ENCODE data around the gene GID8.

GRCh38 chr20:62949153-62949821 lies 11.3 kb downstream of the GID8 start:
- TF ChIP-seq CTCF (IDR thresholded peaks at IDR 0.05) = no peak
- TF ChIP-seq POLR2A (IDR thresholded peaks at IDR 0.05) = no peak
- TF ChIP-seq EP300 (IDR thresholded peaks at IDR 0.05) = no peak
